Gastroesophageal sphincter (tissue), 4 donors: Measurements from ENCODE around the gene SLC24A3. TPM values are rescaled to one million over a fixed set of nuclear protein-coding genes. Genes with fewer than 3 reads are reported as not detected.

Experiments used
- ATAC-seq: fragments of 150-250 bp; one replicate; pipeline ENCODE4 v1.9.1; 2016; ENCODE audit warnings: mild to moderate bottlenecking, moderate library complexity
- H3K27ac ChIP-seq, 4 donors: fragments of 200-600 bp; sonication (generic) in 3 of 4; 1 replicate in 3 of 4; 2 replicates in 1 of 4; pipeline ENCODE4 v1.5.1; 2016 to 2019
- H3K27me3 ChIP-seq: fragments of 200-600 bp; sonication (generic); one replicate; pipeline ENCODE4 v1.5.1; 2019
- H3K36me3 ChIP-seq, 2 donors: fragments of 200-600 bp; sonication (generic); one replicate each; pipeline ENCODE4 v1.5.1; 2019; ENCODE audit warnings: control low read depth in 1 of 2
- H3K4me1 ChIP-seq, 3 donors: fragments of 200-600 bp; sonication (generic); 1 replicate in 2 of 3; 2 replicates in 1 of 3; pipeline ENCODE4 v1.5.1; 2016 to 2019; ENCODE audit warnings: control low read depth in 2 of 3
- H3K4me3 ChIP-seq, 2 donors: fragments of 200-600 bp; sonication (generic); one replicate each; pipeline ENCODE4 v1.5.1; 2019; ENCODE audit warnings: mild to moderate bottlenecking in 1 of 2, moderate library complexity in 1 of 2
- H3K9me3 ChIP-seq, 3 donors: fragments of 200-600 bp; sonication (generic); one replicate each; pipeline ENCODE4 v1.5.1; 2017 to 2019; ENCODE audit warnings: control low read depth in 2 of 3
- CTCF ChIP-seq, 4 experiments: fragments of 200-600 bp in 2 of 4; fragments of 450-650 bp in 2 of 4; sonication (generic) in 1 of 4; IDR thresholded peaks; one replicate each; pipeline ENCODE4 v1.5.1; 2017 to 2019; ENCODE audit warnings: antibody characterized with exemption in 4 of 4, mild to moderate bottlenecking in 2 of 4, moderate library complexity in 2 of 4
- EP300 ChIP-seq: sonication (generic); formaldehyde crosslinking; IDR thresholded peaks from one replicate; pipeline ENCODE4 v1.6.1; 2017; ENCODE audit warnings: antibody characterized with exemption, mild to moderate bottlenecking
- POLR2A ChIP-seq, 2 donors: fragments of 450-650 bp; IDR thresholded peaks; one replicate each; pipeline ENCODE4 v1.6.1; 2017; ENCODE audit warnings: antibody characterized with exemption in 2 of 2, mild to moderate bottlenecking in 2 of 2, moderate library complexity in 1 of 2
- POLR2AphosphoS5 ChIP-seq: sonication (generic); formaldehyde crosslinking; IDR thresholded peaks from one replicate; pipeline ENCODE4 v1.6.1; 2017; ENCODE audit warnings: antibody characterized with exemption
- WGBS, 2 donors: methylation state at CpG; one replicate each; pipeline ENCODE4 v1.1.5; 2018; ENCODE audit warnings: low coverage in 1 of 2; 5-methylcytosine and 5-hydroxymethylcytosine counted together
- total RNA-seq, 4 donors: library from RNA; depleted of rRNA; stranded (reverse); fragments of >200 nt; gene quantifications; one replicate each; pipeline ENCODE4 v1.1.0, GENCODE V29; 2016

Gene SLC24A3
- total RNA-seq, 4 donors from 2014 or later: 2.7 to 13.5 (median 5.5) TPM

GRCh38 chr20:19256085-19256484, 43.6 kb downstream of the SLC24A3 start:
- 80 to 88% methylated on average over 2 of the region's 2 CpGs for WGBS, 2 donors
- TF ChIP-seq POLR2A (IDR thresholded peaks at IDR 0.05): no peak
- no peak for TF ChIP-seq CTCF (IDR thresholded peaks at IDR 0.05)
- TF ChIP-seq EP300: no peak
- no peak for TF ChIP-seq POLR2AphosphoS5
- no peak for ATAC-seq
- Histone ChIP-seq H3K4me1 (peaks cover 0 to 26% (median 7%) of the 10 kb centered on the region in 3 donors), H3K9me3 (no peaks in the 10 kb centered on the region), H3K27ac (no peak overlapping the region), H3K27me3 (no peaks in the 10 kb centered on the region), H3K36me3 (no peaks in the 10 kb centered on the region), H3K4me3 (no peak overlapping the region)

GRCh38 chr20:19256906-19257595, 44.6 kb downstream of the SLC24A3 start:
- no peaks in the 10 kb centered on the region for H3K9me3 ChIP-seq
- no peak overlapping the region for H3K27ac ChIP-seq
- no peak for ATAC-seq
- 56 to 71% methylated on average over 3 to 4 of the region's 11 CpGs for WGBS, 2 donors
- TF ChIP-seq EP300 (no peak), POLR2A (IDR thresholded peaks at IDR 0.05) (no peak), CTCF (IDR thresholded peaks at IDR 0.05) (no peak), POLR2AphosphoS5 (no peak)
- no peaks in the 10 kb centered on the region for H3K27me3 ChIP-seq
- H3K4me3 ChIP-seq: no peak overlapping the region
- H3K36me3 ChIP-seq: no peaks in the 10 kb centered on the region
- peaks cover 0 to 18% (median 1%) of the 10 kb centered on the region in 3 donors for H3K4me1 ChIP-seq

GRCh38 chr20:19257865-19258264, 45.4 kb downstream of the SLC24A3 start:
- no peak overlapping the region for H3K27ac ChIP-seq
- ATAC-seq: no peak

GRCh38 chr20:19259141-19259591, 46.7 kb downstream of the SLC24A3 start:
- no peak overlapping the region for H3K27ac ChIP-seq
- H3K9me3 ChIP-seq: no peaks in the 10 kb centered on the region
- no peaks in the 10 kb centered on the region for H3K36me3 ChIP-seq
- no peak for ATAC-seq
- H3K4me3 ChIP-seq: no peak overlapping the region
- TF ChIP-seq EP300: no peak
- no peak for TF ChIP-seq POLR2AphosphoS5
- TF ChIP-seq CTCF (IDR thresholded peaks at IDR 0.05): no peak
- no peak for TF ChIP-seq POLR2A (IDR thresholded peaks at IDR 0.05)
- H3K27me3 ChIP-seq: no peaks in the 10 kb centered on the region
- WGBS, 2 donors: 83% methylated on average over 5 of the region's 7 CpGs; no CpG with 5 or more reads in 1 of the 2 donors
- peaks cover 0 to 18% (median 0%) of the 10 kb centered on the region in 3 donors for H3K4me1 ChIP-seq

More at GRCh38 chr20:19257865-19258264, 45.4 kb downstream of the SLC24A3 start:
- H3K9me3 ChIP-seq: no peaks in the 10 kb centered on the region
- TF ChIP-seq POLR2A (IDR thresholded peaks at IDR 0.05) (no peak), CTCF (IDR thresholded peaks at IDR 0.05) (no peak), POLR2AphosphoS5 (no peak), EP300 (no peak)
- no peaks in the 10 kb centered on the region for H3K27me3 ChIP-seq
- H3K4me1 ChIP-seq: peaks cover 0 to 17% (median 0%) of the 10 kb centered on the region in 3 donors
- 61 to 80% methylated on average over 4 to 5 of the region's 6 CpGs for WGBS, 2 donors
- H3K4me3 ChIP-seq: no peak overlapping the region
- H3K36me3 ChIP-seq: no peaks in the 10 kb centered on the region
